Measurements from ENCODE around the gene ADCY4.
"Not testable (repeated sequence)": the region's sequence is repeated elsewhere in the genome, so short reads cannot be mapped to it uniquely, and the experiment has no call there.

Gene ADCY4

GRCh38 chr14:24337824-24338175 is 2.9 kb upstream of the ADCY4 start:
- DNase-seq, result no peak

DNA sequence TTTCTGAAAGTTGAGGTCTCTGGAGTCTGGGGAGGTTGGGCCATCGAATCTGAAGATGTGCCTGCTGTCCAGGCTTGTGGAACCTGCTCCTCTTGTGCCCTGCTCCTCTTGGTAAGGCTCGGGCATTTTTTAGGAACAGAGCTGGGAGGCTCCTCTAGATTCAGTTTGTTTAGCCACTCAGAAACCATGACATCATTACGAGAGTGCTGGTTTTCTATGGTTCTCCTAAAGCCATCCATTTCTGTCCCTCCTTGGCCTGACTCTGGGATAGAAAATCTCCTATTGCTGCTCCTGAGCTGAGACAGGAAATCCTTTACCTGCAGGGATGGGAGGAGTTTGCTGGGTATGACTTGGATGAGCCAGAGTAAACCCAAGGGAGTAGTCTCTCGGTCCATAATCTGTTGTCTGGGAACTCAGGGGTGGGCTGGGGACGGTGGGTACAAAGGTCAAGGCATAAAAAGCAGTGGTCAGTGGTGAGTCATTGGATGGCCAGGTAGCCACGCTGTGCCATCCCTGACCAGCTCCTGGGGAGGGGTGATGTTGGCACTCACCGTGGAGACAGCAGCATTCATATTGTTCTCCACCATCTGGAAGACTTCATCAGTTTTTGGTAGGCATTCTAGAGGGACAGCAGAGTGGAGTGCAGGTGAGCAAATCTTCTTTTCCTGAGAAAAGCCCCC is 2.4 kb upstream of the ADCY4 start:
- DNase-seq, result no peak

DNA sequence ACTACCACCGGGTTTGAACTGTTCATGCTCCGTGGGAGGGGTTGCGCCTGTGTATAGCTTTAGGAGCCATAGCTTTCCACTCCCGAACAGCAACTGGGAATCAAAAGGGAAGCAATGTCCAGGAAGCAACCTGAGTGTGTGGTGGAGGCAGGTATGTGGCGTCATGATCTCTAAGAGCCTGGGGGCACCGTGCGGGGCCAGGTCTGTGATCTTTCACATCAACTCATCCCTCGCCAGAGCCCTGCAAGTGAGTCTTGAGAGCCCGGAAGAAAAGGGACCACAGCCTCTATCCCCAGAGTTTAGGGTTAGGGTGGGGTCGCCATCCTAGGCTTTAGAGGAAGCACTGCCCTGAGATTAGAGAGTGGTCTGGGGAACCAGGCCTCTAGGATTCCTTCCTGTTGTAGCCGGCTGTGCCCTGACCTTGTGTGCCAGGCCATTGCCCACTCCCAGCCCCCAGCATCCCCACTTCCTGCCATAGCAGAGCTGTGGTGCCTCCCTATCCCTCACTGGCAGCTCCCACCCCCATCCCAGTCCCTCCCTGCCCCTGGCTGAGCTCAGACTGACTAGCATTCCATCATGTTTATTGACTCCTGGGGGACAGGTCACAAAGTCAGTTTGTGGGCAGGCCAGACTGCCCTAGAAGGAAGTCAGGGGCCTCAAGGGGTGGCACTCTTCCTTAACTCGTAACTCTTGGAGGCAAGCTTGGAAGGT is 745 bp upstream of the ADCY4 start:
- no peak for DNase-seq

DNA sequence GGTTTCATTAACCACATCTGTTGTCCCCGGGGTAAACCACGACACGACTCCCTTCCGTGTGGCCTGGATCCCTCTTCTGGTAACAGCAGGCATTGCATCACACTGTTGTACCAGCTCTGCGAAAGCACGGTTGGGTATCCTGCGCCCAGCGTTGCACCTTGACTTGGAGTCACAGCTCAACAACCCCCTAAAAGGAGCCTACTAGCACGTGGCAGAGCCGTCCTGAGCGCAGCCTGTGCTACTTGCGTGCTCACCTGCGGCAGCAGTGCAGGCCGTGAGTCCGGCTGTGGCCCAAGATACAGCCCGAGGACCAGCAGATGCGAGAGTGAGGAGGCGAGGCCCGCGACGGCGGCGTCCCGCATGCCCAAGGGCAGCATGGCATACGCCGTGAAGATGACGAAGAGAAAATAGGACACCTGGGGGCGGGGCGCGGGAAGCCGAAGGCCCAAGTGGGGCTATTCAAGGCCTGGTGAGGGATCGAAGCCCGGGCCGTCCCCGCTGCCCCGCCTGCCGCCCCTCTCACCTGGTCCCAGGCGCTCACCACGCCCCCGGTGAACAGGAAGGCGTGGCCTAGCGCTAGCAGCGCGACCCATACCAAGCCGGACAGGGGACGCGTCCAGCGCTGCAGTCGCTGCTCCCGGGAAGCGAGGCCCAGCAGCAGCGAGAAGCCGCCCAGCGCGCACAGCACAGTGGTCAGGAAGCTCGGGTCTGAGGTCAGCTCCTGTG is 2.4 kb downstream of the ADCY4 start:
- peak; percentile 85 for DNase-seq

- DNase-seq, result no peak
Measured at GRCh38 chr14:24331731-24332267, 3.1 kb downstream of the ADCY4 start.

- DNase-seq, result no peak
Measured at GRCh38 chr14:24330973-24331674, 3.7 kb downstream of the ADCY4 start.

- DNase-seq, result no peak
Measured at GRCh38 chr14:24329736-24330135, 5.1 kb downstream of the ADCY4 start.

DNA sequence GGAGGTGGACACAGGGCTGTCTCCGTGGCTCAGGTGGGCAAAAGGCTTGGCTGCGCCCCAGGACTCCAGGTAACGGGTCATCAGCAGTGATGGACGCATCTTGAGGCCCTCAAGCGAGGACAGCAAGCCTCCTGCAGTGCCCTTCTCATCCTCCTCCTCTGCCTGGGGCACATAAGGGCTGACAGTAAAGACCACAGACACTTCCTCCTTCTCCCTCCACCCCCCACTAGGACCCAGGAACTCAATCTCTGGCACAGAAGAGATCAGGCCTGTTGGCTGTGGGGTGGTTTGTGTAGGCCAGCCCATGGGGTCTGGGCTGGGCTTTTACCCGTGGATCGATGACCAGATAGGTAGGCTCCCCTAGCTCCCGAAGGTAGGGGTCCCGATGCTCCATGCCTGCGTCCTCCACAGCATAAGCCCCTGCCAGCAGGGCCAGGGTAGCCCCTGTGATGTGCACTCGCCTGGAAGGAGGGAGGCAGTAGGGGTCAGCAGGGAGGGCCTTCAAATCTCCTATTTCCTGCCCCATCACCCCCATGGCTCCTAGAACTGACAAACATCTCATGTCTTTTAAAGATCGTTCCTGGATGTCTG is 5.7 kb downstream of the ADCY4 start:
- DNase-seq, result no peak

DNA sequence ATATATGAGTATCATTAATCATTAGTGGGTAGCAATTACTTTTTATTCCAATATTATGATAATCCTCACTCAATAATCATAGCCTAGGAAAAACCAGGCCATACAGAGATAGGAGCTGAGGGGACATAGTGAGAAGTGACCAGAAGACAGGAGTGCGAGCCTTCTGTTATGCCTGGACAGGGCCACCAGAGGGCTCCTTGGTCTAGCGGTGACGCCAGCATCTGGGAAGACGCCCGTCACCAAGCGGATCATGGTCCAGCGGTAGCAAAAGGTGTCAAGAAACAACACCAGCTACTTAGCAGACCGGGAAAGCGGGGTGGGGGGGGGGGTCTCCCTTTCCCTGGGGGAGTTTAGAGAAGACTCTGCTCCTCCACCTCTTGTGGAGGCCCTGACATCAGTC is 7.0 kb downstream of the ADCY4 start:
- not testable (repeated sequence) for DNase-seq

- no peak for DNase-seq
Measured at GRCh38 chr14:24327303-24327702, 7.6 kb downstream of the ADCY4 start.

DNA sequence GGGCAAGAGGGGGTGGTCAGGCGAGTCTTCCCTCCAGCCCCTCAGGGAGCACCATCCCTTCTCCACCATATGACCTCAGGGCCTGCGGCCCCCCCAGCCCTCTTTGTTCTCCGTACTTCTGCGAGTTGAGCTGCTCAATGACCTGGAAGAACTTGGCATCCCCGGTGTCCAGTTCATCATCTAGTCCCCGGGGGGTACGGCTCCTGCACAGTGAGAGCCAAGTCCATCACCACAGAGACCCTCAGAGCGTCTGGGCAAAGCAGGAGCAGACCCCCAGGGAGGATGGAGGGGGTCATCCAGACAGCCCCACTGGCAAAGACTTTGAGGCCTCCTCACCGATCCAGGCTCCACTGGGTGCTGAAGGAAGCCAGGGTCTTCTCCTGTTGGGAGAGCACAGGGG is 8.9 kb downstream of the ADCY4 start:
- no peak for DNase-seq

DNA sequence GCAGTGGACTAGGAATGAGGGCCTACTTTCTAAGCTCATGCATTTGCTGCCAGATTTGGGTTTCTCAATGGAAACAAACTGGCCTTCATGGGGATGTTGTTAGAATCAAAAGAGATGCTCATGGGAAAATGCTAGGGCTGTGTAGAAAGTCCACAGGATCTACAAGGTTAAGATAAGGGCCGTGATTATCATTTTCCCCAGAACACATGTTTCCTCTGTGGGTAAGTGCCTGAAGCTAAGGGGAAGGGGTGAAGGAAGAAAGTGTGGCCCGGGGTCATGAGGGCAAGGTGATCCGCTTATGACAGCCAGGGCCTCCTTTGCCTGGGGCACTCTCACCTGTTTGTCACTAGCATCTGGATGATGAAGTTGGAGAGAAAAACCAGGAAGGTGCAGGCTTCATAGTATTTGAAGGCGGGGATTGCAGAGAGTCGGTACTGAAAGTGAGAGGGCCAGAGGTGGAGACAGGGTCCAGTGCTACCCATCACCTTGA is 9.8 kb downstream of the ADCY4 start:
- no peak for DNase-seq

- DNase-seq, result no peak
Measured at GRCh38 chr14:24324024-24324423, 10.8 kb downstream of the ADCY4 start.

- no peak for DNase-seq
Measured at GRCh38 chr14:24323341-24323740, 11.5 kb downstream of the ADCY4 start.

DNA sequence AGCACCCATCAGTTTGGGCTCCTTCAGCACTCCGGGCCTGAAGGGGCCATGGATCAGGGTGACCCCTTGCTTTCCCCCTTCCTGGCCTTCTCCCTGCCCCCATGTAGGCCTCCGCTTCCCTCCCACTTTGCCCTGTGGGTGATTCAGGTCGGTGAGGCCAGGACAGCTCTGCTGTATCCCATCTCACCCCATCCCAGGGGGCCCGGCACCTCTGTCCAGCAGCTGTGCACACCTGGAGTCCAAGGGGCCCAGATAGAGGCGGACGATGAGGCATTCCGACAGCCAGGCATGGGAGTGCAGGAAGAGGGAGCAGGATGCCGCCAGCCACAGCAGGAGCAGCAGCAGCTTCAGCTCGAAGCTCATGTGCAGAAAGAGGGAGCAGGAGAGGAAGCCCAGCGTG is 12.2 kb downstream of the ADCY4 start:
- DNase-seq, result no peak

- DNase-seq, result peak; percentile 76
Measured at GRCh38 chr14:24321212-24321975, 13.5 kb downstream of the ADCY4 start.

DNA sequence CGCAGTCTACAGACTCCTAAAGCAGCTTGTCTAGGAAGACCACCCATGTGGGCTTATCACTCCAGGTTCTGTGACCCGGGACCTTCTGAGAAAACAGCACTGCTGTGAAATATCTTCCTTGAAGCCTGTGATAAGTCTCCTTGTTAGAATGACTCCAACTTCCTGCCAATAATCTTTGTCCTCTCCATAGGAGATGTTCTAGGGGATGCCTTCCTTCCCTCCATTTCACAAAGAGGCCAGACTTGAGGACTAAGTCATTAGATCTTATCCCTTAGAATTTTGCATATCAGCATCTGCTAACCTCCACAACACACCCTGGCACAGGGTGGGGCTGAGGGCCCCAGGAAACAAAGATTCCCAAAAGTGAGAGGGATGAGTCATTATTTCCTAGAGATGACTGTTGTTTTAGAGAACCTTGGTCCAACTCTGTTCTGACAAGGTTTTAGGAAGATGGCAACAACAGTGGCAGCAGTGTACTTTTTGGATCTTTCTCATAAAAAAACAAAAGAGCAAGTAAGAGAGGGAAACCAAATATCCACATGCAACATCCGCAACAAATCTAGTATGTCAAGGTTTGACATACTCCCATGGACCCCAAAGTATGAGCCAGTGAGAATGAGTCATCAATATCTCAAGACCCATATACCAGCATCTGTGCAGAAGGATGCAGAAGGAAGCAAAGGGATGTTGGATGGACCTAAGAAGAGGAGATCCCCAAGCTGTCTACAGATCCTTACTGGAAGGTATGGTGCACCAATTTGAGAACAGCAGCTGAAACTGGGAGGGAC is 17.5 kb downstream of the ADCY4 start:
- no peak for DNase-seq

- DNase-seq, result no peak
Measured at GRCh38 chr14:24316597-24316950, 18.3 kb downstream of the ADCY4 start.

DNA sequence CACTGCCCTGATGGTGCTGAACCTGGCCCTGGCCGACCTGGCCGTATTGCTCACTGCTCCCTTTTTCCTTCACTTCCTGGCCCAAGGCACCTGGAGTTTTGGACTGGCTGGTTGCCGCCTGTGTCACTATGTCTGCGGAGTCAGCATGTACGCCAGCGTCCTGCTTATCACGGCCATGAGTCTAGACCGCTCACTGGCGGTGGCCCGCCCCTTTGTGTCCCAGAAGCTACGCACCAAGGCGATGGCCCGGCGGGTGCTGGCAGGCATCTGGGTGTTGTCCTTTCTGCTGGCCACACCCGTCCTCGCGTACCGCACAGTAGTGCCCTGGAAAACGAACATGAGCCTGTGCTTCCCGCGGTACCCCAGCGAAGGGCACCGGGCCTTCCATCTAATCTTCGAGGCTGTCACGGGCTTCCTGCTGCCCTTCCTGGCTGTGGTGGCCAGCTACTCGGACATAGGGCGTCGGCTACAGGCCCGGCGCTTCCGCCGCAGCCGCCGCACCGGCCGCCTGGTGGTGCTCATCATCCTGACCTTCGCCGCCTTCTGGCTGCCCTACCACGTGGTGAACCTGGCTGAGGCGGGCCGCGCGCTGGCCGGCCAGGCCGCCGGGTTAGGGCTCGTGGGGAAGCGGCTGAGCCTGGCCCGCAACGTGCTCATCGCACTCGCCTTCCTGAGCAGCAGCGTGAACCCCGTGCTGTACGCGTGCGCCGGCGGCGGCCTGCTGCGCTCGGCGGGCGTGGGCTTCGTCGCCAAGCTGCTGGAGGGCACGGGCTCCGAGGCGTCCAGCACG is 18.9 kb downstream of the ADCY4 start:
- DNase-seq, result no peak

- DNase-seq, result no peak
Measured at GRCh38 chr14:24315243-24315806, 19.5 kb downstream of the ADCY4 start.
